ENCODE results near the gene QSER1.
"Not testable (repeated sequence)": the region's sequence is repeated elsewhere in the genome, so short reads cannot be mapped to it uniquely, and the experiment has no call there.

The QSER1 gene

DNA sequence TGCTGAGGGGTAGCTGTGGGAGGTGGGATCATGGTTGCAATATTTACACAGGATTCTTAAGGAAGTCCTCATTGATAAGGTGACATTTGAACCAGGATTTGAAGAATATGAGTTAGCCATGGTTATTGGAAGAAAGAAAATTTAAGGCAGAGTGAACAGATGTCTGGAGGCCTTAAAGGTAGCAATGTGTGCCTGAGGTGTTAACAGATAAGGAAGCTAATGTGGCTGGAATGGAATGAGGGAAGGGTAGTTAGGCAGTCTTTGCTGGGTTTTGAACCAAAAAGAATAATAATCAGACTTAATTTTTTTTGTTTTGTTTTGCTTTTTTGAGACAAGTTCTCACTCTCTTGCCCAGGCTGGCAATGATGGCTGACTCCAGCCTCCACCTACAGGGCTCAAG lies 113.4 kb downstream of the QSER1 start:
- no peak for DNase-seq

DNA sequence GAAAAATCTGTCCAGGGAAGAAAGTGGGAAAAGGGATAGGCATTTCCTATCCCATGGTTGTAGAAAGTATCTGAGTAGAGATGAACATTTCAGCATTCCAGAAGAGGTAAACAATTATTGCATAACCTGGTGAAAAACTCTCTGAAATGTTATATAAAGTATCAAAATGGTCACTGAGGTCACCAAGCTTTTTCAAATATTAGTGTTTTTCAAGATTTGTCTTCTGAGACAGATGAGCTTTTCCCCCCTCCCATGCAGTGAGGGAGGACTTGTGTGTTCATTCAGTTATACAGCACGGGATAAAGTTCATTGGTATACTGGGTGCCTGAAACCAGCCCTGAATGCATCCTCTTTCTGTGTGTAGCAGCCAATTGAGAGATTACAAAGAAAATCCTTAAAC lies 121.1 kb downstream of the QSER1 start:
- DNase-seq, result no peak

DNA sequence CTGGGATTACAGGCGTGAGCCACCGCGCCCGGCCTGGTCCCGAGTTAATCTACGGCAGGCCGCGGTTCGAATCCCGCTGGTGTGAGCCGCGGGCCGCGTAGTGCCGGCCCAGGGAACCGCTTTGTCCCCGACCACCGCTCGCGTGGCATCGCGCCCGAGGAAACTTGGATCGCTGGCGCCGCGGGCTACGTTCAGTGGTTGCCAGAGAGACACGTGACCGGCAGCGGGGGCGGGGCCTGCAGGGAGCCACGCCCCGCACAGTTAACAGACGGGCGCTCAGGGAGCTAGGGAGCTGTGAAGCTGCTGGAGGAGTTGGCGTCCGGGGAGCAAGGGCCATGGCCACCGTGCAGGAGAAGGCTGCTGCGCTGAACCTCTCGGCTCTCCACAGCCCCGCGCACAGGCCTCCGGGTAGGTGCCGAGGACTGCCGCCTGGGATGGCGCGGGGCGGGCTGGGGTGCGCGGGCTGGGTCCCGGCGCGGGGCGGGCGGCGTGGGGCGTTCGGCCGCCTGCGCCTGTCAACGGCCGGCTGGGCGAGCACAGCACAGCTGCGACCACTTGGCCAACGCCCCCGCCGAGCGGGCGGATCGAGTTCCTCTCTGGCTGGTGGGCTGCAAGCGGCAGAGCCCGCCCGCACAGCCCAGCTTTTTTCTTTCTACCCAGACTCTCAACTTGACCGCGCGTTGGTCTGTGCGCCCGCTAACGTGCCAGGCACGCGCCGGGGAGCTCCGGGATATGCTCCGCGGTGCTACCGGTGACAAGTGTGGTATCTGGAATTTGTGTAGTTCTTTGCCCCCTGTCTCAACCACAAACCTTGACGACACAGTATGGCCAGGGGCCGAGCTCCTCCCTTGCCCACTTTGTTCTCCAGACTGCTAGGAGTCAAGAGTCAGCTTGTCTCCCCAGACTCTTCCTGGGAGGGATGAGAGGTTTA lies 123.3 kb downstream of the QSER1 start, which contains the start of gene DEPDC7:
TSS of gene DEPDC7 (plus strand) at position 258 of the 931 bp plus-strand sequence. CDS start at position 336, 78 bp downstream.
- DNase-seq, result peak; percentile 82

DNA sequence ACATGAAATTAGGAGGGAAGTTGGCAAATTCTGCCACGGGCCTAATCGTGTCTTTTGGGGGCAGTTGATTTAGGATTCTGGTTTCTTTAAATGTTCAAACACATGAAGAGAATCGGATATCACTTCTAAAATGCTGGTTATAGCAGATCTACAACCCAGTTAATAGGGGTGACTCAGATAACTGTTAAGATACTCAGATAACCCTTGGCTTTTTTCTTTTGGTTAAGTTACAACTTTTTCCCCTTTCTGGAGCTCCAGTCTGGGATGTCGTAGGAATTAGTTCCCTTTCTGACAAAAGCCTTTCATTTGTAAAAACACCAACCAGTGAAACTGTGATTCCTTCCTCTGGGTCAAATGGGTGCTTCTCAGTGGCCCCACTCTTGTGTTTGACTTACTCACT lies 124.0 kb downstream of the QSER1 start:
- no peak for DNase-seq

DNA sequence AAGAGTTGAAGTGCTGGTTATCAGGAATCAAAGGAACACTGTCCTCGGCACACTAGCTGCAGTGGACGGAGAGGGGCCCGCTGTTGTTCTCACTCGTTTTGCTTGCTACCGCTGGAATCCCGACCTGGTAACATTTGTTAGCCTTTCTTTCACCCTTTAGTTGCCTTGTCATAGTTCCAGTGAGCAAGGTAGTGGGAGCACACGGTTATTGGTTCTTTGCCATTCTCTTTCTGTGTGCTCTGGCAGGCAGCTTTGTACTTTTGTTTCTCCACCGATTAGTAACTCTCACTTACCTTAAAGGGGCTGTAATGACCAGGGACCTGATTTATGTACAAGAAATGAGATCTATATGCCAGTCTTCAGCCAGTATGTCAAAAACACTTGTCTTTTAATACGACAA lies 124.9 kb downstream of the QSER1 start:
- no peak for DNase-seq

DNA sequence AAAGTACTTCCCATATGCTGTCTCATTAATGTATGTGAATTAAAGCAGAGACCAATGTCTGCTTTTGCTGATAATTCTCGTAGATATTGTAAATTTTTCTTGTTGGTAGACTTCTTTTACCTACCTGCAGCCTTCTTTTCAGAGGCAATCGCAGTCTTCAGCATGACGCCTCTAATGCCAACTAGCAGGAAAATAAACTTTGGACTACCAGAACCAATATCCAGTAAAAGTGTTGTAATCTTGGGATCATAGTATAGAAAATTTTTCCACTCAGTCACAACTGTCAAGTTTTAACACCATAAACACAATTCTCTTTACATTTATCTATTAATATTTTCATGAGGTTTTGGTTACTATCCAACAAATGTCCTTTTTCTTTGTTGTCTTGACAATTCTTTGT lies 125.4 kb downstream of the QSER1 start:
- DNase-seq, result no peak

DNA sequence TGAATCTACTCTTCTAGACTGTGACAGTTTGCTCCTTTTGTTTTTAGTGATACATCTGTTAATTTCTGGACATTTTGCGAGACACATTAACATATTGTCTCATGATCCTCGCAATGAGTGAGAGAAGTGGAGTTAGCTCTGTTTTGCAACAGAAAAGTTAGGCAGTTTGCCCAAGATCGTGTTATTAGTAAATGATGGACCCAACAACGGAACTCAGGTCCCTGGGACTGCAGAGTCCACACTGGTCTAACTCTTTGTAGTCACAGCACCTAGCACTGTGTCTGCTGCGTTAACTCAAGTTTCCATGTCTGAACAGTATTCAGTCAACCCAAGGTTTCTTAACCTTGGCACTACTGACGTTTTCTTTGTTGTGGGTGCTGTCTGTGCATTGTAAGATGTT lies 126.2 kb downstream of the QSER1 start:
- no peak for DNase-seq

DNA sequence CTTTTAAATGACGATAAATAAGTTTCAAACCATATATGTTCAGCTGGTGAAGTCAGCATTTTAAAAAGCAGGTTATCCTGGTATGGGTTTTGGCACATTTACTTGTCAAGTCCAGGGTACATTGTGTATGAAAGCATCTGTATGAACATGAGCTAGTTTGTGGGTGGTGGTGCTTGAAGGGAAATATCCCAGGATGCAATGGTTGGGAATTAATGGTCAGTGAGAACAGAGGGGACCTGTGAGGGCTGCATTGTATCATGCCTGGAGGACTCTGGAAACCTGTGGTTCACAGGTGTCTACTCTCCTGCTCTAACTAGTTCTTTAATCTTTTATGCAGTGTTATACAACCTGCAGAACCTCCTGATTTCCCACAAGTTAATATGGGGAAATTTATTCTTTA lies 128.9 kb downstream of the QSER1 start:
- DNase-seq, result no peak

DNA sequence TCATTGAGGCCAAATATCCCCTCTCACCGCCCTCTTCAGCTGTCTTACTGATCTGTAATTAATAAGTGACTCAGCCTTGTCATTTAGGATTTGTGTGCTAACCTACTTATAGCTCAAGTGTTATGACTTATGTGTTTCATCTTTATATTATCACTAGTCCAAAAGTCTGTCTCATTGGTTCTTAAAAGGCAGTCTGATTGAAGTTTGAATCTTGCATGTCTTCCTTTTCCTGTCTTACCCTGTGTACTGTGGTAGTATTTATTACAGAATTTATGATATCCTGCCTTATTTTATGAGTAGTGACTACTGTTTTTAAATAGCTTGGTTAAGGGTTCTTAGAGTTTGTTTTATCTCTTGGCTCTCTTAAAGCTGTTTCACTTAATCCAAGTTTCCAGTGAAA lies 129.3 kb downstream of the QSER1 start:
- no peak for DNase-seq

DNA sequence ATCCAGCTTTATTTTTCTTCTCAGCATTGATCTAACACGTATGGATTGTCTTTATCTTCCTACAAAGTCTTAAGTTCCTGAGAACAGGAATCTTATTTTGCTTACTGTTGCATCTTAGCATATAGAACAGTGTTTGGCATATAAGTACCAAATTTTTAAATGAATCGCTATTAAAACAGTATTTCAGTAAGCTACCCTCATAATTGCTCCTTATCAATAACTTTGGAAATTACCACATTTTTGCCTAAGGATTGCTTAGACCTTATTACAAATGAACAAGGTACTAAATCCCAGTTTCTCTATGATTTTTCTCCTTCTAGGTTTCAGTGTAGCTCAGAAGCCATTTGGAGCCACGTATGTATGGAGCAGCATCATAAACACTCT lies 132.7 kb downstream of the QSER1 start:
- DNase-seq, result no peak

DNA sequence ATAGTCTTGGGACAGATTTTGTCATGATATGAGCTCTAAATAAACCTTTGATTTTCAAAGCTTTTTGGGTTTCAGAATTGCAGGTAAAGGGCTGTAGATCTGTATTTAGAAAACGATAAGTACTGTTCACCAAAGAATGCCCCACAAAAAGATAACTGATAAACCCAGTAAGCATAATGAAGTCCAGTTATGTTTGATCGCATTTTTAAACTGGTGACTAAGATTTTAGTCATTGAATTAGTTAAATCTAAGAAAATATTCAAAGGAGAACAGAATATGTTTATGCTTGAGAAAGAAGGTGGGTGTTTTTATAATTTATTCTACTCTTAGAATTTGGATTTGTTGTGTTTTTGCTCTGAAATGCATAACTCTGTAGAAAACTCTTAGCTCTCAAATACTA lies 134.6 kb downstream of the QSER1 start:
- DNase-seq, result no peak

DNA sequence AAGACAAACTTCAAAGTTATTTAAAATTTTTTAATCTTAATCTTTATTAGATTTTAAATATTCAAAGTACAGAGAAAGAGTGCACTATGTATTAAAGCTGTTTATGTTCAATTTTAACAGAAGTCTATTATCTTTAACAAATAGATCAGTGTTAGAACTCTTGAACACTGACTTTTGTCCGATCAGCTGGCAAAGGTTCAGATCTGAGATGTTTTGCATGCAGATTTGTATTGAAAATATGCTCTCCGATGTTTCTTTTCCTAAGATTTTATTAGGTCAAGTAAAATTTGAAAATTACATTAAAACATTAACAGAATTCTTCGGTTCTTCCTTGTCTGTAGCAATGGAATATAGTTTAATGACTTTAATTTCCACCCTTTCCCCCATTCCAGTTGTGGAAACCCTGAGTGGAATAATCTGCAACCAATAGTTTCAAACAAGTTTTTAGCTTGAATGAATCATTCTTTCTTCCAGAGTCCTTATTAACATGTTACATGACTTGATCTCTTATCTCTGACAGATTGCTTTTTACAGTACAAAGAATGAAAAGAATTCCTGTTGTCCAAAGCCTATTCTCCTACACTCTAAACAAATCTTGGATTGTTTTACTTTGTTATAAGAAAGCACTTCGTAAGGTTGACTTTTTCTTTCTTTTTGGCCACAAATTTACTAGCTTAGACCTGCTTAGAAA lies 135.4 kb downstream of the QSER1 start:
- DNase-seq, result no peak

DNA sequence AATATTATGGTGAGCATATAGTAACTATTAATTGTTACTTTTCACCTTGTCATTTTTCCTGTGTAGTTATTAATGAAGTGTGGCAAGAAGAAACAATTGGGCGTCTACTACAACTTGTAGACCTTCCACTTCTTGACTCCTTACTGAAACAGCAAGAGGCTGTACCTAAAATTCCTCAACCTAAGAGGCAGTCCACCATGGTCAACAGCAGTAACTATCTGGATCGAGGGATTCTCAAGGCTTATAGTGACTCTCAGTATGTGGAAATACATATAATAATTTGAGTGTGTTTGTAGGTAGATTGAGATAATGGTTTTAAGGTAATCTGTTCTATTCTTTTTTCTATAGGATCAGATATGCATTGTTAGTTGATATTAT lies 135.9 kb downstream of the QSER1 start:
- no peak for DNase-seq

DNA sequence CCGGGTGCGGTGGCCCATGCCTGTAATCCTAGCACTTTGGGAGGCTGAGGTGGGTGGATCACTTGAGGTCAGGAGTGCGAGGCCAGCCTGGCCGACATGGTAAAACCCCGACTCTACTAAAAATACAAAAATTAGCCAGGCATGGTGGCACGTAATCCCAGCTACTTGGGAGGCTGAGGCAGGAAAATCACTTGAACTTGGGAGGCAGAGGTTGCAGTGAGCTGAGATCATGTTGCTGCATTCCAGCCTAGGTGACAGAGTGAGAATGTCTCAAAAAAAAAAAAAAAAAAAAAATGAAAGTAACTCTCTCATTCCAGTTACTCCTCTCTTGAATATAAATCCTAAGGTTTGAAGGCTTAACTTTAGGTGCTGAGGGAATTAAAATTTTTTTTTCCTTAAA lies 136.6 kb downstream of the QSER1 start:
- DNase-seq, result not testable (repeated sequence)
